Activated B cell treated with CpG ODN at 0.5 μM for 24 hours (primary cell): Measurements from ENCODE around the gene IP6K1. TPM values are rescaled to one million over a fixed set of nuclear protein-coding genes. Genes with fewer than 3 reads are reported as not detected.
"Not testable (repeated sequence)": the region's sequence is repeated elsewhere in the genome, so short reads cannot be mapped to it uniquely, and the experiment has no call there.

ENCODE experiments used
- ATAC-seq: fragments of 200-7000 bp; cut with Tn5 transposase; one replicate; pipeline ENCODE4 v1.10.0; 2021; ENCODE audit warnings: low read depth, mild to moderate bottlenecking, moderate library complexity
- CTCF ChIA-PET: fragments of 350-600 bp; sonication (Branson Sonifier 250); formaldehyde crosslinking; loops from one replicate; lab custom pipeline; 2021; ENCODE audit warnings: antibody characterized with exemption; lab: Charles Lee
- POLR2A ChIA-PET: fragments of 350-600 bp; sonication (Branson Sonifier 250); formaldehyde crosslinking; loops from one replicate; lab custom pipeline; 2021; ENCODE audit warnings: antibody characterized with exemption; lab: Charles Lee
- DNase-seq: peaks from one replicate; pipeline ENCODE4 v3.0.0; 2022
- H3K27ac Mint-ChIP-seq: one replicate; pipeline ENCODE4 v1.8.0; 2020; ENCODE audit warnings: mixed read lengths
- H3K27me3 Mint-ChIP-seq: one replicate; pipeline ENCODE4 v1.8.0; 2021; ENCODE audit warnings: mixed read lengths
- H3K36me3 Mint-ChIP-seq: one replicate; pipeline ENCODE4 v1.8.0; 2021; ENCODE audit warnings: low read depth, mixed read lengths
- H3K4me1 Mint-ChIP-seq: one replicate; pipeline ENCODE4 v1.8.0; 2021; ENCODE audit warnings: mixed read lengths
- H3K4me3 Mint-ChIP-seq: one replicate; pipeline ENCODE4 v1.8.0; 2020; ENCODE audit warnings: mild to moderate bottlenecking, mixed read lengths
- H3K9me3 Mint-ChIP-seq: one replicate; pipeline ENCODE4 v1.8.0; 2020; ENCODE audit warnings: mixed read lengths
- CTCF ChIP-seq: fragments of 200-600 bp; IDR thresholded peaks from one replicate; pipeline ENCODE4 v1.8.0; 2022; ENCODE audit warnings: antibody characterized with exemption, mild to moderate bottlenecking
- intact Hi-C: fragments of 100-400 bp; cut with micrococcal nuclease; formaldehyde crosslinking; loops from one replicate; pipeline ENCODE4 v1.15.1; 2024
- total RNA-seq: library from RNA; stranded (reverse); gene quantifications from 2 replicates; pipeline ENCODE4 v1.2.3, GENCODE V29; 2022

Gene IP6K1
- 44.3 and 47.6 TPM in 2 replicates for total RNA-seq

GRCh38 chr3:49786357-49787181, at the start of gene IP6K1:
TSS of gene IP6K1 (minus strand) at chr3:49786542. CDS start at chr3:49748040, 38,502 bp downstream.
- ChIA-PET POLR2A (interaction anchor here (0.7 to 2.8 kb wide), 18 partner anchors 9 to 317 kb away, joined by 3 to 24 read pairs (median 6); partner anchors contain the start of genes AMIGO3, DAG1, GMPPB and INKA1), CTCF (interaction anchor here (0.9 kb wide), 1 partner anchor 52 kb away, joined by 3 read pairs; no protein-coding TSS in a partner anchor)
- H3K36me3 Mint-ChIP-seq = peaks cover 15% of the 10 kb centered on the region
- TF ChIP-seq CTCF = no peak
- H3K4me1 Mint-ChIP-seq = peaks cover 30% of the 10 kb centered on the region
- H3K4me3 Mint-ChIP-seq = peak within 1 kb of the TSS; percentile 91
- ATAC-seq = peak; percentile 99
- H3K27me3 Mint-ChIP-seq = no peaks in the 10 kb centered on the region
- no peaks in the 10 kb centered on the region for H3K9me3 Mint-ChIP-seq
- DNase-seq = peak; percentile 97
- H3K27ac Mint-ChIP-seq = peak within 1 kb of the TSS; percentile 93
- intact Hi-C loops = loop anchor here (1.0 to 10.0 kb wide), 9 partner anchors 19 to 1230 kb away; partner anchors contain the start of genes AMIGO3, APEH, PFKFB4 and TRAIP

- peaks cover 3% of the 10 kb centered on the region for H3K4me1 Mint-ChIP-seq
- ChIA-PET POLR2A (no interaction called here), CTCF (interaction anchor here (0.6 kb wide), 1 partner anchor 30 kb away, joined by 3 read pairs; no protein-coding TSS in a partner anchor)
- H3K27ac Mint-ChIP-seq = no peak overlapping the region
- no peaks in the 10 kb centered on the region for H3K9me3 Mint-ChIP-seq
- no peaks in the 10 kb centered on the region for H3K27me3 Mint-ChIP-seq
- H3K4me3 Mint-ChIP-seq = no peak overlapping the region
- intact Hi-C loops = loop anchor here (10.0 kb wide), 1 partner anchor 47 kb away; the partner anchor contains the start of gene IP6K1
- no peak for TF ChIP-seq CTCF
- H3K36me3 Mint-ChIP-seq = peaks cover 3% of the 10 kb centered on the region
- DNase-seq (no peak), ATAC-seq (no peak)
Observed at GRCh38 chr3:49831341-49831740, 45.0 kb upstream of the IP6K1 start.

- H3K9me3 Mint-ChIP-seq = no peaks in the 10 kb centered on the region
- intact Hi-C loops = no loop called here
- no peak overlapping the region for H3K27ac Mint-ChIP-seq
- POLR2A ChIA-PET = interaction anchor here (0.7 to 1.3 kb wide), 2 partner anchors 40 to 125 kb away, joined by 3 to 4 read pairs; partner anchors contain the start of gene IP6K1
- H3K4me1 Mint-ChIP-seq = no peaks in the 10 kb centered on the region
- no peak for TF ChIP-seq CTCF
- H3K27me3 Mint-ChIP-seq = no peaks in the 10 kb centered on the region
- H3K4me3 Mint-ChIP-seq = no peak overlapping the region
- ATAC-seq (no peak), DNase-seq (no peak)
- peaks cover 3% of the 10 kb centered on the region for H3K36me3 Mint-ChIP-seq
- CTCF ChIA-PET = no interaction called here
Observed at GRCh38 chr3:49826016-49826415, 39.7 kb upstream of the IP6K1 start.

- intact Hi-C loops, DNase-seq, H3K9me3 Mint-ChIP-seq, ATAC-seq, H3K27me3 Mint-ChIP-seq, H3K4me1 Mint-ChIP-seq, CTCF ChIA-PET, H3K36me3 Mint-ChIP-seq, H3K27ac Mint-ChIP-seq, H3K4me3 Mint-ChIP-seq: not testable (repeated sequence)
- POLR2A ChIA-PET = interaction anchor here (1.2 kb wide), 2 partner anchors 10 to 18 kb away, joined by 3 to 5 read pairs; partner anchors contain the start of gene UBA7
Observed at GRCh38 chr3:49823131-49823530, 36.8 kb upstream of the IP6K1 start.

GRCh38 chr3:49813497-49814174, 27.3 kb upstream of the IP6K1 start, which contains the start of gene UBA7:
TSS of gene UBA7 (minus strand) at chr3:49813953. CDS start at chr3:49813787, 166 bp downstream.
- Mint-ChIP-seq H3K9me3 (no peaks in the 10 kb centered on the region), H3K36me3 (peaks cover 35% of the 10 kb centered on the region), H3K27ac (peak within 1 kb of the TSS; percentile 97), H3K4me1 (peaks cover 51% of the 10 kb centered on the region), H3K4me3 (peak within 1 kb of the TSS; percentile 94), H3K27me3 (no peaks in the 10 kb centered on the region)
- peak; percentile 90 for ATAC-seq
- intact Hi-C loops = loop anchor here (1.0 kb wide), 1 partner anchor 8 kb away; no protein-coding TSS in a partner anchor
- ChIA-PET POLR2A (interaction anchor here (0.6 to 9.8 kb wide), 9 partner anchors 9 to 90 kb away, joined by 3 to 138 read pairs (median 6); partner anchors contain the start of genes GMPPB, INKA1 and IP6K1), CTCF (interaction anchor here (0.8 to 2.0 kb wide), 4 partner anchors 10 to 31 kb away, joined by 3 to 24 read pairs (median 10); partner anchors contain the start of gene INKA1)
- peak; percentile 35 for DNase-seq
- TF ChIP-seq CTCF = no peak
